Activated CD4-positive, alpha-beta T cell treated with anti-CD3 and anti-CD28 coated beads for 4 hours (primary cell): Measurements from ENCODE around the gene RAB36.

Experiments
- DNase-seq, 2 donors: peaks; one replicate each; pipeline ENCODE4 v3.0.0-alpha.2; 2020

RAB36 gene, protein sequence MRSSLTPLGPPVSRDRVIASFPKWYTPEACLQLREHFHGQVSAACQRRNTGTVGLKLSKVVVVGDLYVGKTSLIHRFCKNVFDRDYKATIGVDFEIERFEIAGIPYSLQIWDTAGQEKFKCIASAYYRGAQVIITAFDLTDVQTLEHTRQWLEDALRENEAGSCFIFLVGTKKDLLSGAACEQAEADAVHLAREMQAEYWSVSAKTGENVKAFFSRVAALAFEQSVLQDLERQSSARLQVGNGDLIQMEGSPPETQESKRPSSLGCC

DNA sequence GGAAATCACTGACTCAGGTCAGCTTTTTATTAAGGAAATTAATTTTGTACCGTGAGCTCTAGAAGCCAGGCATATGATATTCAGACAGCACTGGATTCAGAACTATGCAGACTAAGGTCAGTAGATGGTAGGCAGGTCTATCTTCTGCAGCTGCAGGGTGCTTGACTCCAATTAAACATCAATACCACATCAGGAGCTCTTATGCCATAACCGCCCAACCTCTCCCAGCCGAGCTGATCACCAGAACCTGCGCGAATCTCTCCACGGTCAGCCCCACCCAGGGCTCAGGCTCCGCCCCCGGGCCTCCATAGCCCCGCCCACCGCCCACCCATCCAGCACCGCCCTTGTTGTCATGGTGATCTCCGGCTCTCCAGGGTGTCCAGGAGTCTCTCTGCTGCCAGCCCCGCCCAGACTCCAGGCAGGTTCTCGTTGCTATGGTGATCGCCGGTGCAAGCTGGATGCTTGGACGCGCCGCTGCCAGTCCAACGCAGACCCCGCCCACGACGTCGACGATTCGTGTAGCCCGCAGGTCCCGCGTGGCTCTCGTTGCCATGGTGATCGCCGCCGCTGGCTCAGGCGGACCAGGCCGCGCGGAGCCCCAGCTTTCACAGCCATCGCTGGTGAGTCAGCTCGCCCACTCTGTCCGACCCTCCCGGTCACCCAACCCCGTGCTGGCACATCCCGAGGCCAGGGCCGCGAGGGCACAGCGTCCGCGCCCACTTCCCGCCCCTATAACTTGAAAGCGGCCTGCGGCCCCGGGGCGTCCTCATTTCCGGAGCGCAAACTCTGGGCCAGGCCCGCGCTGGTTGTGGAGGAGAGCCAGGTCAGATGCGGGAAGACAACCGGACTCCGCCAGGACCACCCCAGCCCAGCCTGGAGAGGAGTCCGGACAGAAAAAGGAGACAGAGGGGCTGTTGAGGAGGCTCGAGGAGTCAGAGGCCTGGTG, at the start of gene RAB36:
Gene RAB36, plus strand, starts transcription at position 546 of the 946 bp plus-strand sequence. CDS start 1,140 bp downstream, outside the sequence.
- DNase-seq, result peak; percentile 78 to 84

DNA sequence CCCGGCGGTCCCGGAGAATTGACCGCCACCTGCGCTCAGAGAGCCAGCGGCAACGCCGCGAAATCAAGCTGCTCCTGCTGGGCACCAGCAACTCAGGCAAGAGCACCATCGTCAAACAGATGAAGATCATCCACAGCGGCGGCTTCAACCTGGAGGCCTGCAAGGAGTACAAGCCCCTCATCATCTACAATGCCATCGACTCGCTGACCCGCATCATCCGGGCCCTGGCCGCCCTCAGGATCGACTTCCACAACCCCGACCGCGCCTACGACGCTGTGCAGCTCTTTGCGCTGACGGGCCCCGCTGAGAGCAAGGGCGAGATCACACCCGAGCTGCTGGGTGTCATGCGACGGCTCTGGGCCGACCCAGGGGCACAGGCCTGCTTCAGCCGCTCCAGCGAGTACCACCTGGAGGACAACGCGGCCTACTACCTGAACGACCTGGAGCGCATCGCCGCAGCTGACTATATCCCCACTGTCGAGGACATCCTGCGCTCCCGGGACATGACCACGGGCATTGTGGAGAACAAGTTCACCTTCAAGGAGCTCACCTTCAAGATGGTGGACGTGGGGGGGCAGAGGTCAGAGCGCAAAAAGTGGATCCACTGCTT, 49.4 kb upstream of the RAB36 start:
- no peak for DNase-seq

DNA sequence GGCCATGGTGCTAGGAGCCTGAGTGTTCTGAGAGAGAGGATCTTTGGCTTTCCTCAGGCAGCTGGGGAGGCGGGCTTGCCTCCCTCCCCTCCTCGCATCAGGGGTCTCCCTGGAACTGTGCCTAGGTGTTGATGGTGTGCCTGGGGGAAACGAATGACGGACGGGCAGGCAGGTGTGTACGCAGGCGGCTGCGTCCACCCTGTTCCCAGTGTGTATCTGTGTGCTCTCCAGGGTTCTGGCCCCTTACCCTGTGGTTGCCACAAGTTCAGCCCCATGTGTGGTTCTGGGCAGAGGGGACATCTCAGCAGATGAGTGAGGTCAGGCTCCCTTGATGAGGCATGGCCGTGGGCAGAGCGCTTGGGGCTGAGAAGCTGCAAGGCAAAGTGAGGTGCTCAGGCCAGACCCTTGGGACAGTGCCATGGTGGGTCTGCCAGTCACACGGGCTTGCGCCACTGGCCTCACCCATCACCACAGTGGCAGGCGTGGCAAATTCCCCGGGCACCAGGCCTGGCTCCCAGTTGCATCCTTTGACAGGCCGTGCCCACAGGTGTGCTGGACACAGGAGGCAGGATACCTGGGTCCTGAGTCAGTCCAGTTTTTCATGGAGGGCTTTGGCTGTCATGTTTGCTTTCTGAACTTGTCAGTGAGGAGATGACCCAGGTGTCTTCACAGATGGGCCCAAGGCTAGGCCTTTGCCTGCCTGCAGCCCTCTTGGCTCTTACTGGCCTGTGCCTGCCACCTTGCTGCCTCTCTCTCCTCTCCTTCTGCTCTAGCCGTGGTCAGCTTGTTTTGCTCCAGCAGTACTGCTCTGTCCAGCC, 47.7 kb upstream of the RAB36 start:
- no peak for DNase-seq

DNA sequence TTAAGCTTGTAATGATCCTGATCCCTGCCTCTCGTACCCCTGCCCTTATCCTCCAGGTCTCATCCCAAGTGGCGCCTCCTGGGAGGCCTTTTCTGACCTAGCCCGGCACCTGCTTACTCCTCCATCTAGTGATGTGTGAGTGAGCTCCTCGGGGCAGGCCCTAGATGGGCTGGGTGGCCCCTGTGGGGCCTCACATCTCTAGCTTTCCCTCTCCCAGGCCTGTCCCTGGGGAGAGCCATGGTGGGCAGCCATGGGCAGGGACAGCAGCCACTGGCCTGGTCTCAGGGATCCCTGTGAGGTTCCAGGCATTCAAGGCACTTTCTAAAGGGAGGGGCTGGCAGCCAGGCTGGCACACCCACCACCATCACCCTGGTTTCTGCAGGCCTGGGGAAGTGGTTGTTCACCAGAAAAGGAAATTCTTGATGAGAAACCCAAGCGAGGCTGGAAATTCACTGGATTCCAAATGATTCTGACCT, 47.0 kb upstream of the RAB36 start:
- no peak for DNase-seq

- DNase-seq, result no peak
These were observed 46.4 kb upstream of the RAB36 start for GRCh38 chr22:23098718-23099530.

DNA sequence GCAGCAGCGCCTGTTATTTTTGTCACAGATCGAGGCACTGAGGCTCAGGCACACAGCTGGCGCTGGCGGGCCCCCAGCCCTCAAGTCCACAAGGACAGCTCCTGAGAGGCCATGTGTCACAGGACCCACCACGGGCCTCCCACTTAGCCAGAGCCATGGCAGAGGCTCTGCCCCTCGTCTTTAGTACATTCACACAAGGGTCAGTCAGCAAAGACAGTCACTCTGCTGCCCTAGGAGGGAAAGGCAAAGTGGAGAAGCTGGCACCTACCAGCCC, 45.8 kb upstream of the RAB36 start:
- DNase-seq, result no peak

GRCh38 chr22:23100124-23100801, 45.0 kb upstream of the RAB36 start:
- DNase-seq, result no peak

- no peak for DNase-seq
These were observed 43.8 kb upstream of the RAB36 start for GRCh38 chr22:23101524-23101923.

DNA sequence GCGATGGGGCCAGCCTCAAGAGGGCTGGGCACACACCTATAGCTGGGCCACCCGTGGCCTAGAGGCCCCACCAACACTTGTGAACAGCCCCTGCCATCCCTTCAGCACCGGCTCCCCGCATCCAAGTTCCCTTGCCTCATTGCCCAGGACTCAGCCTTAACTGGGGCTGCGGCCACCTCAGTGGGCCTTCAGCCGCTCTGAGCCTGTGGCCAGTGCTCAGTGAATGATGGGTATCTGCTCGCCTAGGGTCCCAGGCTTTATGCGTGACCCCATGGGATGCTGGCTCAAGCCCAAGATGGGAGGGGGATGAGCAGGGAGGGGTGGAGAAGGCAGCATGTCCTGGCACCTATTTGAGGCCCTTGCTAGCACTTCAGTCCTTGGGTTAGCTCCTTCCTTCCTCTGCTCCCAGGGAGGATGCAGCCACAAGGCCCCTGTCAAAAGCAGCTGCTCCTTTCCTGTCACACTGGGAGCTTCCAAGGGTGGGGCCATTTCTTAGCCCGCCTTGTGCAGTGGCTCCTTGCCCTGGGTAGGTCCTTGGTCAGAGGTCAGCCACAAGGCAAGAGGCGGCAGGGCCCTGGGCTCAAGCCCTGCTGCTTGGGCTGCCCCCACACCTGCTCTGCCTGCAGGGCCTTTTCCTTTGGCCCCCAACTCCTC, 43.1 kb upstream of the RAB36 start:
- DNase-seq, result no peak

DNA sequence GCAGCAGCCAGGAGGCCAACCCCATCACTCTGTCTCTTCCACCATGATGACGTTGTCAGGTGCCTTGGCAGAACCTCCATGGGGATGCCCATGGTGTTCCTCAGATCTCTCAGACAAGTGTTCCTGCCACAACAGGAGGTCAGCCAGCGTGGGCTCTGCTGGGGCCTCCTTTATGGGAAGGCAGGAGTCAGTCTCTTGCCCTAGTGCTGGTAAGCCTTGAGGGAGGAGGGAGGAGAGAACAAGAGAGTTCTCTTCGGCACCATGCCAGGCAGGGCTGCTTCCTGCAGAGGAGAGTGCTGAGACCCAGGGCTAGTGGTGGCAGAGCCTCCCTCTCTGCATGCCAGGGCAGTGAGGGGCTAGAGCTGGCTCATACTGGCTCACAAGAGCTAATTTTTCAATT, 42.5 kb upstream of the RAB36 start:
- no peak for DNase-seq

DNA sequence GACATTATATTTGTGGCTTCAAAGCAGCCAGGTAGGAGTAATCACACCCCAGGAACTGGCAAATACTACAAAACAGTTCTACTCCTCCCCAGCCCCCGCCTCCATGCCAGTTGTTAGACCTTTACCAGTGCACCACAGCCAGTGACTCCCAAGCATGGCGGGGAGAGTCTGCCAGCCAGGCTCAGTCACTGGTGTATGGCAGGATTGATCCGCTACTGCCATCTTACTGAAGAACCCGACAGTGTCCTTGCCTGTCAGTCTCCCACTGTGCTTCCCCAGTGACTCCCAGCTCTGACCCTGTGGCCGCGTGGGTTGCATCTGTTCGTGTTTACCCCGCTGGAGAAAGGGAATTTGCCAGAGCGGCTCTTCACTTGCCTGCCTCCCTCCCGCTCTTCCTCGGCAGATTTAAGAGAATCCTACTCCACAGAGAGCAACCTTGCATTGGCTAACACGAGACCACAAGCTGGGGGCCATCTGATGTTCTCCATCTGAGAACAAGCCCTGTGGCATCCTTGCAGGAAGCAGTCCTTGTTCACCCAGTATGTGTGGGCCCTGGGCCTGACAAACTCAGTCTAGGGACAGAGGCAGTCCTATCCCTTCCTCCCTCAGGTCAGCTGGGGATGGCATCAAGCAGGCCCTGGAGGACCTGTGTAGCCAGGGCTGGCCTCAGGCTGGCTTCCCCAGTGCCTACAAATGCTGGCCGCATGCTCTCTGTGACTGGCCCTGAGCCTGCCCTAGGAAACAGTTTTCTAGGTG, 41.9 kb upstream of the RAB36 start:
- no peak for DNase-seq

- DNase-seq, result no peak
These were observed 40.9 kb upstream of the RAB36 start for GRCh38 chr22:23104187-23104971.

DNA sequence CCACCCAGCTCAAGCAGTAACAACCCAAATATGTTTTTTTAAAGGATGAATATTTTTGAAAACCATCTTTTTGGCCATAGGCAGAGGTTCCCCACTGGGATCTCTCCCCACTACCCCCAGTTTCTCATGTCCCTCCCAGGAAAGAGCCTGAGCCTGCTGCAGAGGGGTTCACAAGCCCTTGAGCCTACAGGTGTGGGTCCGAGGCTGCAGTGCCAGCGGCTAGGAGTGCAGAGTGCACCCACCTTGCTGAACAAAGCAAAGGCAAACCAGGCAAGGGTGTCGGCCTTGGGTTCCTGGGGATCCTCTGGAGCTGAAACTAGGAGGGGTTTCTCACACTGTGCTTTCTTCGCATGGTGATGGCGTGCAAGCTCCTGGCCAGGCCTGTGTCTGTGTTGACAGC, 40.0 kb upstream of the RAB36 start:
- no peak for DNase-seq

DNA sequence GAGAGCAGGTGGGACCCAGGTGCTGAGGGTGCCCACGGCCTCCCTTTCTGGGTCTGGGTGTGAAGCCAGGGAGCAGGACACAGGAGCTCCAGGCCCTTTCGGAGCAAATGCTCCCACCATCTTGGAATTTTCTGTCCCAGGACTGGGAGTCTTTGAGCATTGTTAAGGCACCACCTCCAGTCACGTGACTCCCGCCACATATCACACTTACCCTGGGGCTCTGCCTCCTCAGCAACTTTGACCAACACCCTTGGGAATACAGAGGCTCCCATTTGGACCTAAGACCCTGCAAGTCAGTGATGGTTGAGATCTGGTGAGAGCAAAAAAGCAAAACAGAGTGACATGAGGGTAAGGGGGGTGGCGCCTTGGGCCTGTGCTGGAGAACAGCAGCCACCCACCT, 39.4 kb upstream of the RAB36 start:
- no peak for DNase-seq

GRCh38 chr22:23106344-23106743, 38.9 kb upstream of the RAB36 start:
- no peak for DNase-seq

DNA sequence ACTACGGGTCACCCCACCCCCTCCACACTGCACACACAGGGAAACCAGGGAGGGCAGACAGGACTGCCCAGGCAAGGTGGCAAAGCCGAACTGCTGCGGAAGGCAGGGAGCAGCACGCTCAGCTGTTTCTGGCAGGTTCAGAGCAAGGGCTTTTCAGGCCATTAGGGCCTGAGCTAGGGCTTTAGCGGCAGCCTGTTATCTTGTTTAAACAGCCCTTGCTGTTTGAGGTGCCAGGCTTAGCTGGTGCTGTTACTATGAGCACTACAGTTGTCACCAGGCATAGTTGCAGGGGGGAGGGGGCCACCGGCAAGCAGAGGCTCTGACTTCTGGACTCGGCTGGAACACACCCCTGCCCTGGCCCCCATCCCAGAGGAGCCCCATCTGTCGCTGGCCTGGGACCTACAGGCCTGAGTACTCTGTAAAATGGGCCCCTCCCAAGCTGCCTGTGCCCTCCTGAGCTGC, 38.3 kb upstream of the RAB36 start:
- no peak for DNase-seq

DNA sequence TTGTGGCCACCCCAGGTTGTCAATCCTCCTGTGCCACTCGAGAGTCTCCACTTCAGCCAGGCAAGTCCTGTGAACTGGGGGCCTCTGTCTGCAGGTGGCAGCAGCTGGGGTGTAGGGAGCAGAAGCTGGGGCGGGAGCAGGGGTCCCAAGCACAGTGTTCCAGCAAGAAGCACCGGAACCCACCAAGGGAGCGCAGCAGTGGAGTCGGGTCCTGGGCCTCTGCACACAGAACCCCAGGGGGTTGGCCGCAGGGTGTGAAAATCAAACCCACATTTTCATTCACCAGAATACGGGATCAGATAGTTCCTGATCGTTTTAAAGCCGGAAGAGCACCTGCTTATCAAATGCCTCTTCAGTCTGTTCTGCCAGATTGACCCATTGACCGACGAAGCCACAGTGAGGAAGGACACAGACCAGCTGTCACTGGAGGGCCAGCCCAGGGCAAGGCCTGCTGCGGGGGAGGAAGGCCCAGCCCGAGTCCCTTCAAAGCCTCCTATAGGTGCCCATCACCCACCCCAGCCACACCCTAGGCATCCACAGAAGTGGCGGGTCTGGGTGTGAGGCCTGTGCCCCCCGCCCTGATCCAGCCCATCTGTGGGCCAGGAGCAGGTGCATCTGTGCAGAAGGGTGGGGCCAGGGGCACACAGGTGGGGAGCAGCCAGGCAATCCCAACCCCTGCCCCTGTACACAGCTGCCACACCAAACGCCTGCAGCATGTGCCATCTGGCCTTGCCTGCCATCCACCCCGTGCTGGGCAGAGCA, 37.6 kb upstream of the RAB36 start:
- no peak for DNase-seq
